ENCODE measurements around the gene RBM12. TPM values are rescaled to one million over a fixed set of nuclear protein-coding genes. Genes with fewer than 3 reads are reported as not detected.

The RBM12 gene
- total and polyA plus RNA-seq, 2 of the 8 experiments (the other 6 are each of a cell fraction or from before 2014, with no cell fraction given), result 187 to 214 TPM

DNA sequence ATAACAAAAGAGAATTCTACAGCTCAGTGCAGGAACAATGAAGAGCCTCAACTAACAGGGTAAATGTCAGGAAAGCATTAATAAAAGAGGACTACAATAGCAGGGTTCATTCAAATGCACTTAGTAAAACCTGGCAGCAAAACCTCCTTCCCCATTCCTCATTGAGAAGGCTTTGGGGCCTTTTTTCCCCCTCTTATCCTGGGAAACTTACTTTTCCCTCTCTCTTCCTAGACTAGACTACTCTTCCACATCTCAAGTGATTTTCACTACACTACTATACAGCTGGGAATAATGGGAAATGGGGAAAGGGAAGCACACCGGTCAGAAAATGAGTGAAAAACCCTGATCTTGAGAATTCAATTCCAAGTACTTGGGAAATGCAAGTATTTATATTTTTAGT, 44.6 kb upstream of the RBM12 start:
- Histone ChIP-seq H2BK12ac (ENCODE audit: low read depth, low read length) (no peak overlapping the region), H4K20me1 (replicated peaks in 1 of 2; ENCODE audit: control insufficient read depth in 1 of 2, insufficient read depth in 2 of 2, low read length in 2 of 2) (peaks cover 6 to 8% of the 10 kb centered on the region in 2 experiments), H3K79me1 (ENCODE audit: low read depth, low read length) (0 out of 2 replicates have a peak, but pooled peaks cover 3% of the 10 kb centered on the region), H3K4me3 (ENCODE audit: extremely low read depth in 1 of 4, insufficient read depth in 2 of 4, low read depth in 3 of 4, low read length in 4 of 4) (no peak overlapping the region), H2BK20ac (ENCODE audit: low read length) (no peak overlapping the region), H3K9me3 (ENCODE audit: insufficient read depth in 2 of 2, low read depth in 1 of 2, low read length in 1 of 2) (no peaks in the 10 kb centered on the region), H2BK5ac (ENCODE audit: low read depth, low read length) (no peak overlapping the region), H4K91ac (replicated peaks; ENCODE audit: insufficient read length, low read length) (no peak overlapping the region), H2BK120ac (replicated peaks; ENCODE audit: low read depth, low read length) (no peak overlapping the region), H3K23me2 (ENCODE audit: low read depth, low read length) (no peaks in the 10 kb centered on the region), H3K27ac (ENCODE audit: low read depth, low read length) (no peak overlapping the region), H3K56ac (replicated peaks; ENCODE audit: insufficient read length, low read depth, low read length) (no peak overlapping the region), H3K79me2 (ENCODE audit: control insufficient read depth in 1 of 2, insufficient read depth in 2 of 2, low read length in 2 of 2) (peaks cover 0 to 41% of the 10 kb centered on the region in 2 experiments; a peak in 2 of 4 replicates), H4K8ac (ENCODE audit: extremely low read depth, insufficient read depth, low read length) (no peak overlapping the region), H3K18ac (ENCODE audit: extremely low read depth, low read length) (no peak overlapping the region), H3K27me3 (replicated peaks in 1 of 4; ENCODE audit: control insufficient read depth in 3 of 4, extremely low read depth in 1 of 4, insufficient read depth in 3 of 4, low read length in 3 of 4) (no peaks in the 10 kb centered on the region), H3K14ac (ENCODE audit: insufficient read length) (no peak overlapping the region), H3K4me1 (replicated peaks in 1 of 4; ENCODE audit: control insufficient read depth in 3 of 4, insufficient read depth in 4 of 4, low read length in 3 of 4) (no peaks in the 10 kb centered on the region), H3K9ac (replicated peaks in 1 of 4; ENCODE audit: extremely low read depth in 1 of 4, low read depth in 3 of 4, low read length in 3 of 4) (no peak overlapping the region), H3K36me3 (ENCODE audit: control insufficient read depth in 2 of 4, insufficient read depth in 4 of 4, low read length in 3 of 4) (peaks cover 25 to 99% (median 79%) of the 10 kb centered on the region in 4 experiments), H3K4me2 (ENCODE audit: insufficient read depth in 1 of 2, low read depth in 2 of 2, low read length in 2 of 2) (no peak overlapping the region), H2AK5ac (ENCODE audit: low read depth, low read length) (no peak overlapping the region), H4K5ac (ENCODE audit: insufficient read length, low read depth, low read length) (no peak overlapping the region), H3K4ac (replicated peaks; ENCODE audit: insufficient read length, low read depth, low read length) (no peak overlapping the region), H2AFZ (ENCODE audit: low read length) (no peak overlapping the region), H2BK15ac (ENCODE audit: low read length) (no peak overlapping the region), H3K23ac (ENCODE audit: insufficient read length) (no peak overlapping the region)
- ChIA-PET POLR2A (ENCODE audit: partially characterized antibody) (interaction anchor here (40.1 to 45.3 kb wide), 2 partner anchors 9 to 21 kb away, joined by 2341 read pairs; partner anchors contain the start of genes NFS1, RBM39 and ROMO1), CTCF (ENCODE audit: partially characterized antibody) (interaction anchor here (2.0 kb wide), 2 partner anchors 9 to 10 kb away, joined by 6 to 8 read pairs; no protein-coding TSS in a partner anchor)
- no peak for FAIRE-seq
- WGBS, 2 experiments (ENCODE audit: extremely low coverage in 1 of 2, insufficient coverage in 1 of 2, insufficient read length in 1 of 2, insufficient replicate concordance in 2 of 2, low coverage in 1 of 2, low lambda C conversion rate in 2 of 2, missing lambda C conversion rate in 1 of 2), result 77% methylated on average over 1 of the region's 1 CpG; no CpG with 5 or more reads in 1 of the 2 experiments
- no peak for DNase-seq (ENCODE audit: low read depth in 1 of 2, low spot score in 2 of 2)
- no peak for TF ChIP-seq CBX5 (IDR thresholded peaks at IDR 0.05; ENCODE audit: low read depth, low read length)
- peak; percentile 19; the same call in 1 of the 2 replicates for TF ChIP-seq POLR2AphosphoS5 (IDR thresholded peaks at IDR 0.05; ENCODE audit: low read depth, low read length)
- no peak for TF ChIP-seq KDM4A (IDR thresholded peaks at IDR 0.05; ENCODE audit: low read depth, low read length, severe bottlenecking)
- TF ChIP-seq NRF1 (IDR thresholded peaks at IDR 0.05; ENCODE audit: low read depth, low read length), result no peak
- no peak for TF ChIP-seq SIN3A (conservative IDR thresholded peaks at IDR 0.05 in 1 of 2, IDR thresholded peaks at IDR 0.05 in 1 of 2; ENCODE audit: low read depth in 1 of 2, low read length in 2 of 2)
- TF ChIP-seq POLR2A (IDR thresholded peaks at IDR 0.05; ENCODE audit: control extremely low read depth in 1 of 2, low read depth in 2 of 2, low read length in 2 of 2), result peak in 1 of 2 experiments; percentile 52; a peak in 1 of 3 replicates
- no peak for TF ChIP-seq SP4 (IDR thresholded peaks at IDR 0.05; ENCODE audit: low read length)
- TF ChIP-seq SAP30 (IDR thresholded peaks at IDR 0.05; ENCODE audit: insufficient read depth, insufficient replicate concordance, low read length), result no peak
- no peak for TF ChIP-seq KDM5A (IDR thresholded peaks at IDR 0.05; ENCODE audit: low read length)
- TF ChIP-seq EZH2 (IDR thresholded peaks at IDR 0.05; ENCODE audit: low read depth, low read length, severe bottlenecking), result no peak
- TF ChIP-seq, protein P1, sequence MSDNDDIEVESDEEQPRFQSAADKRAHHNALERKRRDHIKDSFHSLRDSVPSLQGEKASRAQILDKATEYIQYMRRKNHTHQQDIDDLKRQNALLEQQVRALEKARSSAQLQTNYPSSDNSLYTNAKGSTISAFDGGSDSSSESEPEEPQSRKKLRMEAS (IDR thresholded peaks at IDR 0.05), result no peak
- TF ChIP-seq CBX8 (IDR thresholded peaks at IDR 0.05; ENCODE audit: borderline replicate concordance, low read depth, low read length), result no peak
- no peak for TF ChIP-seq TEAD4 (IDR thresholded peaks at IDR 0.05; ENCODE audit: low read depth, low read length)
- TF ChIP-seq FOSL1 (IDR thresholded peaks at IDR 0.05; ENCODE audit: insufficient read depth, low read depth, low read length), result no peak
